HG02938 (cell line): Measurements from ENCODE around the gene PCDHB12.
"Not testable (repeated sequence)": the region's sequence is repeated elsewhere in the genome, so short reads cannot be mapped to it uniquely, and the experiment has no call there.

Source experiments
- ATAC-seq: cut with Tn5 transposase; IDR thresholded peaks from one replicate; pipeline ENCODE4 v1.9.1; 2021; ENCODE audit warnings: mild to moderate bottlenecking, moderate library complexity; ENCODE audit not compliant: unreplicated experiment

The PCDHB12 gene

DNA sequence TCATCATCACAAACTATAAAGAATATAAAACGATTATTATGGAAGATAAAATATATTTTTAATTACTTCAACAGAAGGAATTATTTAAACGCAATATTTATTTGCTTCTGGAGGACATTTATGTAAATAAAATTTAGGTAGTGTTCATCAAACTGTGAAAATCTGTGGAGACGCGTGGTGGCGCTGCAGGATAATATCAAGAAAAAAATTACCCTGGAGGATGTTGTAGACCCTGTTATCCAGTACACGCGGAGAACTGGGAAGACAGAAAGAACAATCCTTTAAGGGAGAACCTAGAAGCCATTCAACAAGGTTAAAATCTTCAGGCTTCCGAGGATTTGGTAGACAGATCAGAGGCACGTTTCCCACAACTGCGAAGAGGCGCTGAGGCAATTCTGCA lies at the start of gene PCDHB12:
Gene PCDHB12 (plus strand): TSS at position 242 of the 400 bp plus-strand sequence. CDS start 189 bp downstream, outside the sequence.
- no peak for ATAC-seq

GRCh38 chr5:141172381-141173204 lies 35.9 kb upstream of the PCDHB12 start, which contains the start of gene PCDHB7:
PCDHB7 (plus strand) TSS chr5:141172644; CDS start chr5:141172836, 192 bp downstream.
- no peak for ATAC-seq

- ATAC-seq: not testable (repeated sequence)
Measured at GRCh38 chr5:141174291-141175104, 34.0 kb upstream of the PCDHB12 start.

GRCh38 chr5:141175933-141176332 lies 32.6 kb upstream of the PCDHB12 start:
- ATAC-seq: no peak

DNA sequence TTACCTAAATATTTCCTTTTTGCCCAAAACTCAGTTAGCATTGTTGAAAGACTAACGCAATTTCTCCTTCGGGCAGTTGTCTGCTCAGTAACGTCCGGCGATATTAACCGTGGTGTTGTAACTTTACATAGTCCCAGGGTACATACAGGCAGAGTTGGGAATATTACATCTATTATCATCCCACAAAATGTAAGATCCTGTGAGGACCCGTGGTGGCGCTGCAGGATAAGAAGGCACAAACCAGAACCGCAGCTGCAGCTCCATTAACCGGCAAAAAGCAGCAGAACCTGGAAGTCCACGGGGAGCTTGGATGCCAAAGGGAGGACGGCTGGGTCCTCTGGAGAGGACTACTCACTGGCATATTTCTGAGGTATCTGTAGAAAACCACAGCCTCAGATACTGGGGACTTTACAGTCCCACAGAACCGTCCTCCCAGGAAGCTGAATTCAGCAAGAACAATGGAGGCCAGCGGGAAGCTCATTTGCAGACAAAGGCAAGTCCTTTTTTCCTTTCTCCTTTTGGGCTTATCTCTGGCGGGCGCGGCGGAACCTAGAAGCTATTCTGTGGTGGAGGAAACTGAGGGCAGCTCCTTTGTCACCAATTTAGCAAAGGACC lies 30.8 kb upstream of the PCDHB12 start, which contains the start of gene PCDHB8:
Gene PCDHB8 (plus strand): TSS at position 214 of the 615 bp plus-strand sequence. CDS start 245 bp downstream, at position 459.
- ATAC-seq: not testable (repeated sequence)

DNA sequence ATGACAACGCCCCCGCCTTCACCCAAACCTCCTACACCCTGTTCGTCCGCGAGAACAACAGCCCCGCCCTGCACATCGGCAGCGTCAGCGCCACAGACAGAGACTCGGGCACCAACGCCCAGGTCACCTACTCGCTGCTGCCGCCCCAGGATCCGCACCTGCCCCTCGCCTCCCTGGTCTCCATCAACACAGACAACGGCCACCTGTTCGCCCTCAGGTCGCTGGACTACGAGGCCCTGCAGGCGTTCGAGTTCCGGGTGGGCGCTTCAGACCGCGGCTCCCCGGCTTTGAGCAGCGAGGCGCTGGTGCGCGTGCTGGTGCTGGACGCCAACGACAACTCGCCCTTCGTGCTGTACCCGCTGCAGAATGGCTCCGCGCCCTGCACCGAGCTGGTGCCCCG lies 29.1 kb upstream of the PCDHB12 start:
- ATAC-seq: not testable (repeated sequence)

- not testable (repeated sequence) for ATAC-seq
Measured at GRCh38 chr5:141179876-141180275, 28.6 kb upstream of the PCDHB12 start.

GRCh38 chr5:141180313-141180712 lies 28.2 kb upstream of the PCDHB12 start:
- no peak for ATAC-seq

GRCh38 chr5:141182248-141182647 lies 26.3 kb upstream of the PCDHB12 start, which contains the start of gene PCDHB16:
PCDHB16 (plus strand) TSS chr5:141182387; CDS start chr5:141182560, 173 bp downstream.
- no peak for ATAC-seq

DNA sequence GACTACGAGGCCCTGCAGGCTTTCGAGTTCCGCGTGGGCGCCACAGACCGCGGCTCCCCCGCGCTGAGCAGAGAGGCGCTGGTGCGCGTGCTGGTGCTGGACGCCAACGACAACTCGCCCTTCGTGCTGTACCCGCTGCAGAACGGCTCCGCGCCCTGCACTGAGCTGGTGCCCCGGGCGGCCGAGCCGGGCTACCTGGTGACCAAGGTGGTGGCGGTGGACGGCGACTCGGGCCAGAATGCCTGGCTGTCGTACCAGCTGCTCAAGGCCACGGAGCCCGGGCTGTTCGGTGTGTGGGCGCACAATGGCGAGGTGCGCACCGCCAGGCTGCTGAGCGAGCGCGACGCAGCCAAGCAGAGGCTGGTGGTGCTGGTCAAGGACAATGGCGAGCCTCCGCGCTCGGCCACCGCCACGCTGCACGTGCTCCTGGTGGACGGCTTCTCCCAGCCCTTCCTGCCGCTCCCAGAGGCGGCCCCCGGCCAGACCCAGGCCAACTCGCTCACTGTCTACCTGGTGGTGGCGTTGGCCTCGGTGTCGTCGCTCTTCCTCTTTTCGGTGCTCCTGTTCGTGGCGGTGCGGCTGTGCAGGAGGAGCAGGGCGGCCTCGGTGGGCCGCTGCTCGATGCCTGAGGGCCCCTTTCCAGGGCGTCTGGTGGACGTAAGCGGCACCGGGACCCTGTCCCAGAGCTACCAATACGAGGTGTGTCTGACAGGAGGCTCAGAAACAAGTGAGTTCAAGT lies 24.2 kb upstream of the PCDHB12 start:
- not testable (repeated sequence) for ATAC-seq

- no peak for ATAC-seq
Measured at GRCh38 chr5:141186897-141187512, 21.5 kb upstream of the PCDHB12 start, which contains the start of gene PCDHB9. PCDHB9 (plus strand) TSS chr5:141187161; CDS start chr5:141187319, 158 bp downstream.

DNA sequence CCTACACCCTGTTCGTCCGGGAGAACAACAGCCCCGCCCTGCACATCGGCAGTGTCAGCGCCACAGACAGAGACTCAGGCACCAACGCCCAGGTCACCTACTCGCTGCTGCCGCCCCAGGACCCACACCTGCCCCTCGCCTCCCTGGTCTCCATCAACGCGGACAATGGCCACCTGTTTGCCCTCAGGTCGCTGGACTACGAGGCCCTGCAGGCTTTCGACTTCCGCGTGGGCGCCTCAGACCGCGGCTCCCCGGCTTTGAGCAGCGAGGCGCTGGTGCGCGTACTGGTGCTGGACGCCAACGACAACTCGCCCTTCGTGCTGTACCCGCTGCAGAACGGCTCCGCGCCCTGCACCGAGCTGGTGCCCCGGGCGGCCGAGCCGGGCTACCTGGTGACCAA lies 19.8 kb upstream of the PCDHB12 start:
- ATAC-seq: not testable (repeated sequence)

DNA sequence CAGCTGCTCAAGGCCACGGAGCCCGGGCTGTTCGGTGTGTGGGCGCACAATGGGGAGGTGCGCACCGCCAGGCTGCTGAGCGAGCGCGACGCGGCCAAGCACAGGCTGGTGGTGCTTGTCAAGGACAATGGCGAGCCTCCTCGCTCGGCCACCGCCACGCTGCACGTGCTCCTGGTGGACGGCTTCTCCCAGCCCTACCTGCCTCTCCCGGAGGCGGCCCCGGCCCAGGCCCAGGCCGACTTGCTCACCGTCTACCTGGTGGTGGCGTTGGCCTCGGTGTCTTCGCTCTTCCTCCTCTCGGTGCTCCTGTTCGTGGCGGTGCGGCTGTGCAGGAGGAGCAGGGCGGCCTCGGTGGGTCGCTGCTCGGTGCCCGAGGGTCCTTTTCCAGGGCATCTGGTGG lies 19.4 kb upstream of the PCDHB12 start:
- ATAC-seq: not testable (repeated sequence)

DNA sequence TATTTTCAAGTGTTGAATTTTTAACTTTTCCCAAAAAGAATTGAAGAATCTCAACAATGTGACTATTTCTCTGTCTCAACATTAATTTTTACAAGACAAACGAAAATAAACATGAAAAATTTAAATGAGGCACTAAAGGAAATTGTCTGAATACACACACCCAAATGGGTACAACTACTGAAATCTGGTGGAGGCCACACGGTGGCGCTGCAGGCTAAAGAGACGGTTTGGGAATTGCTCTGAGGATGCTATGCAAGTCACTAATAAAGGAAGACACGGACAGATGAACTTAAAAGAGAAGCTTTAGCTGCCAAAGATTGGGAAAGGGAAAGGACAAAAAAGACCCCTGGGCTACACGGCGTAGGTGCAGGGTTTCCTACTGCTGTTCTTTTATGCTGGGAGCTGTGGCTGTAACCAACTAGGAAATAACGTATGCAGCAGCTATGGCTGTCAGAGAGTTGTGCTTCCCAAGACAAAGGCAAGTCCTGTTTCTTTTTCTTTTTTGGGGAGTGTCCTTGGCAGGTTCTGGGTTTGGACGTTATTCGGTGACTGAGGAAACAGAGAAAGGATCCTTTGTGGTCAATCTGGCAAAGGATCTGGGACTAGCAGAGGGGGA lies 16.3 kb upstream of the PCDHB12 start, which contains the start of gene PCDHB10:
Gene PCDHB10 (plus strand): TSS at position 244 of the 616 bp plus-strand sequence. CDS start 200 bp downstream, at position 444.
- no peak for ATAC-seq

- ATAC-seq: not testable (repeated sequence)
Measured at GRCh38 chr5:141194332-141194731, 14.2 kb upstream of the PCDHB12 start.

GRCh38 chr5:141196363-141196762 lies 12.2 kb upstream of the PCDHB12 start:
- ATAC-seq: no peak

- ATAC-seq: no peak
Measured at GRCh38 chr5:141199359-141200235, 8.9 kb upstream of the PCDHB12 start, which contains the start of gene PCDHB11. PCDHB11 (plus strand) TSS chr5:141199627; CDS start chr5:141199775, 148 bp downstream.

DNA sequence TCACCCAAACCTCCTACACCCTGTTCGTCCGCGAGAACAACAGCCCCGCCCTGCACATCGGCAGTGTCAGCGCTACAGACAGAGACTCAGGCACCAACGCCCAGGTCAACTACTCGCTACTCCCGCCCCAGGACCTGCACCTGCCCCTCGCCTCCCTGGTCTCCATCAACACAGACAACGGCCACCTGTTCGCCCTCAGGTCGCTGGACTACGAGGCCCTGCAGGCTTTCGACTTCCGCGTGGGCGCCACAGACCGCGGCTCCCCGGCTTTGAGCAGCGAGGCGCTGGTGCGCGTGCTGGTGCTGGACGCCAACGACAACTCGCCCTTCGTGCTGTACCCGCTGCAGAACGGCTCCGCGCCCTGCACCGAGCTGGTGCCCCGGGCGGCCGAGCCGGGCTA lies 7.4 kb upstream of the PCDHB12 start:
- ATAC-seq: not testable (repeated sequence)
